CD4-positive, alpha-beta T cell treated with Interleukin-15 for 1 hour (primary cell): Measurements from ENCODE around the gene MYL5.
"Not testable (repeated sequence)": the region's sequence is repeated elsewhere in the genome, so short reads cannot be mapped to it uniquely, and the experiment has no call there.

ENCODE experiments used
- DNase-seq: peaks from one replicate; pipeline ENCODE4 v3.0.0-alpha.2; 2020

MYL5 gene

DNA sequence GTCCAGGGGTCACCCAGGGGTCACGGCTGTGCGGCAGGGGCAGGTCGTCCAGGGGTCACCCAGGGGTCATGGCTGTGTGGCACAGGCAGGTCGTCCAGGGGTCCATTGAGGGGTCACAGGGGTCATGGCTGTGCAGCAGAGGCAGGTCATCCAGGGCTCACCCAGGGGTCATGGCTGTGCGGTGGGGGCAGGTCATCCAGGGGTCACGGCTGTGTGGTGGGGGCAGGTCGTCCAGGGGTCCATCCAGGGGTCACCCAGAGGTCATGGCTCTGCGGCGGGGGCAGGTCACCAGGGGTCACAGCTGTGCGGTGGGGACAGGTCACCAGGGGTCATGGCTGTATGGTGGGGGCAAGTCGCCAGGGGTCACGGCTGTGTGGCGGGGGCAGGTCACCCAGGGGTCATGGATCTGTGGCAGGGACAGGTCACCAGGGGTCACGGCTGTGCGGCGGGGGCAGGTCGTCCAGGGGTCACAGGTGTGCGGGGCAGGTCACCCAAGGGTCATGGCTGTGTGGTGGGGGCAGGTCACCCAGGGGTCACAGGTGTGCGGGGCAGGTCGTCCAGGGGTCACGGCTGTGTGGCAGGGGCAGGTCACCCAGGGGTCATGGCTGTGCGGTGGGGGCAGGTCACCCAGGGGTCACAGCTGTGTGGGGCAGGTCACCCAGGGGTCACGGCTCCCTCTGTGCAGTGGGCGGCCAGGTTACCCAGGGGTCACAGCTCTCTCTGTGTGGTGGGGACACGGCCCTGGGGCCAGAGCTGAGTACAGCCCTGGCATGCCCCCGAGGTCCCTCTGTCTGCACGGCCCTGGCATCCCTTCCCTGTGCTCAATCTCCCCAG, 16.3 kb upstream of the MYL5 start:
- peak; percentile 11 for DNase-seq

DNA sequence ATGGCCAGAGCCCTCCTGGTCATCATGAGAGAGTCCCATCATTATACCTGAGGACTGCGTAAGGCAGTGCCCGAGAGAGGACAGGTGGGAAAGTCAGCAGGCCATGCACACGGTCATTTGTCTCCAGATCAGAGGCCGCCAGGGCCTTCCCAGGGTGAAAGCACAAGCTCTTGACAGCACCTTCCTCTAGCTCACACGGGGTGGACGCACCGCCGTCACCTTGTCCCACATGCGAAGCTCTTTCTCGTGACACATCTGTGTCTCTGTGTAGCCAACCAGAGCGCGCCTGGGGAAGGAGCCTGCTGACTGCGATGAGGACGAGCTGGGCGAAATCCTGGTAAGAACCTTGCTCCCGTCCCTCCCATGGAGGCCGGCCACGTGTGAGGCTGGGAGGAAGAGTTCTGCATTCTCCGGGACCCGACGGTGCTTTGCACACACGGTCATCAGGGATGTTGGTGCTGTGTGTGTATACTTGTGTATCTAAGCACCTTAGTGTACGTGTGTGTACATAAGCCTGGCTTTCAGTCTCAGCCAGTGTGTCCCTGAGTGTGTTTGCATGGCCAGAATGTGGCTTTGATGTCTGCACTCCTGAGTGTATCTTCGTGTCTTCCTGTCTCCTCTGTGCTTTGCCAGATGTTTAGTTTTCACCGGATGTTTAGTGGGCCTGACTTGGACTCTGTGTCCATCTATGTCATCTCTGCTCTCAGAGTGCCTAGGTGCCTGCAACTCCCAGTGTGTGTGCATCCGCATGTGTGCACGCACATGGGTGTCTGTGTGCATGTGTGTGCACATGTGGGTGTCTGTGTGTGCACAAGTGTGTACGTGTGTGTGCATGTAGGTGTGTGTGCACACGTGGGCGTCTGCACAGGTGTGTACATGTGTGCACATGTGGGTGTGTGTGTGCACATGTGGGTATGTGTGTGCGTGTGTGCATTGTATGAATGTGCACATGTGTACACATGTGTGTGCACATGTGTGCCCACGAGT, 15.4 kb upstream of the MYL5 start:
- peak; percentile 10 for DNase-seq

DNA sequence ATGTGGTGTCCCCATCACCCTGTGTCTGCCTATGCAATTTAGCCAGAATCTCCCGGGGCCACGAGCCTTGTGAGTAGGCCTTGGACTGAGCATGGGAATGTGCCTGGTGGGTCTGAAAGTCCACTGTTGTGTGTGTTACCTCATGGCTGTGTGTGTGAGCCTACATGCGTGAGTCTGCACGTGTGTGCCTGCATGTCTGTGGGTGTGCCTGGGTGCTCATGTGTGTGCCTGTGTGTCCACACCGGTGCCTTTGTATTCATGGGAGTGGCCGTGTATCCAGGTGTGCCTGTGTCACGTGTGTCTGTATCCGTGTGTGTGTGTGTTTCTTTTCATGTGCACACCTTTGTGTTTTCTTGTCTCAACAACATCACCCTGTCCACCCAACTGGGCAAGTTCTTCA, 14.5 kb upstream of the MYL5 start:
- peak; percentile 4 for DNase-seq

DNA sequence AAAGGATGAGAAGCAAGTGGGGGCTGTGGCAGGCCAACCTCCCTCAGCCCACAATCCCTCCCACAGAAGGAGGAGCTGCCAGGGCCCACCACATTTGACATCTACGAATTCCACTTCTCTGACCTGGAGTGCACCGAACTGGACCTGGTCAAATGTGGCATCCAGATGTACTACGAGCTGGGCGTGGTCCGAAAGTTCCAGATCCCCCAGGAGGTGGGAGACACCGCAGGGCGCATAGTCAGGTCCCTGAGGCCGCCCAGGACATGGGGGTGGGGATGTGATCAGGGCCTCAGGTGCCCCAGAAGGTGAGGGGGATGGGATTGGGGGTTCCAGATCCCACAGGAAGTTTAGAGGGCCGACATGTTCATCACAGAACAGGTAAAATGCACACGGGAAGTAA, 13.9 kb upstream of the MYL5 start:
- peak; percentile 0 for DNase-seq

DNA sequence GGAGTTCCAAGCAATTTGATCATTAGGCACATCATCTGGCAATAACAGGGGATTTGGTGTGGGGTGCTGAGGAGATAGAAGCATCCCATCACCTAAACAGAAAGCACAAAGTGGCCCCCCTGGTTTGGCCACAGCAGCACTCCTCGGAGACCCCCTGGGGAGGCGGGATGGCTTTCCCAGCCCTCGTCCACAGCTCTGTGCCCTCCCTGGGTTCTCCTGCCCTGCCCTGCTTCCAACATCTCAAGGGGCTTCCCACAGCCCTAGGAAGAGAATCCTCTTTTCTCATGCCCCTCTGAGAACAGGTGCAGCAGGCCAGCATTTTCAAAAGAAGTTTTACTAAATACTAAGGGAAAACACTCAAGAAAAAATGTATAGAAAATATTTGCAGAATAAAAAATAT, 13.1 kb upstream of the MYL5 start:
- peak; percentile 11 for DNase-seq

DNA sequence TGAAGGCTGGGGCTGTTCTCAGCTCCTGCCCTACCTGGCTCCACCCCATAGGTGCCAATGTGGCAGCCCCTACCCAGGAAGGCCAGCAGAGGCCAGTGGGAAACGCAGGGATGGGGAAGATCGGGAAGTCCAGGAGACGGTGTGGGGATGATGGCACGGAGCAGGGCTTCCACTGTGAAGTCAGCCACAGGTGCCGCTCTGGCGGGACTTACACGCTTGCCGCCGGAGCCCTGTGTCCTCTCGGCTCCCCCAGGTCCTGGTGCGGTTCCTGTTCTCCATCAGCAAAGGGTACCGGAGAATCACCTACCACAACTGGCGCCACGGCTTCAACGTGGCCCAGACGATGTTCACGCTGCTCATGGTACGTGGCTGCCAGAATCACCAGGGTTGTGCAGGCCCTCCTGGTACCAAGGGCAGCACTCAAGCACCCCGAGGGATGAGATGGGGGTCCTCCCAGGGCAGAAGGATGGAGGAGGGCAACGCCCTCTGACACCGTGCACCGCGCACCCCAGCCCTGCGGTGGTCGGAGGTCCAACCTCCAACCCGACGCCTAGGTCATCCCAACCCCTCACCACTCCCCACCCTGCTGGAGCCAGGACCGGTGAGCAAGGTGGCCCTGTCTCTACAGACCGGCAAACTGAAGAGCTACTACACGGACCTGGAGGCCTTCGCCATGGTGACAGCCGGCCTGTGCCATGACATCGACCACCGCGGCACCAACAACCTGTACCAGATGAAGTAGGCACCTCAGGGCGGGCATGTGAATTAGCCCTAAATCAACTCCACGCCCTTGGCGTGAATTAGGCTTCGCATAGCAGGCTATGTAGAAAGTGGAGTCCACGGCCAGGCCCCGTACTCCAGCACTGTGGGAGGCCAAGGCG, 12.2 kb upstream of the MYL5 start:
- peak; percentile 16 for DNase-seq

DNA sequence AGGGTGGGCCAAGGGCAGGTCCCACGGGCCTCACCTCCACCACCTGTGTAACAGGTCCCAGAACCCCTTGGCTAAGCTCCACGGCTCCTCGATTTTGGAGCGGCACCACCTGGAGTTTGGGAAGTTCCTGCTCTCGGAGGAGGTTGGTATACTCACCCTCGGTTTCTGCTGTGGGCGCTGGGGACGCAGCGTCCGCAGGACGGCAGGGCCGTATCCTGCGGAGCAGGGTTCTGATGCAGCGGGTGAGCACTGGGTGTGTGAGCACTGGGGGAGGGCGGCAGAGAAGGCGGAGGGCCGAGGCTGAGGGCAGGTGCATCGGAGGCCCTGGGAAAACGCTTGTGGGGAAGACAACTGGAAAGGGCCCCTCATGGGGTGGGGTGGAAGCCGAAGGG, 11.3 kb upstream of the MYL5 start:
- DNase-seq, result peak; percentile 14

DNA sequence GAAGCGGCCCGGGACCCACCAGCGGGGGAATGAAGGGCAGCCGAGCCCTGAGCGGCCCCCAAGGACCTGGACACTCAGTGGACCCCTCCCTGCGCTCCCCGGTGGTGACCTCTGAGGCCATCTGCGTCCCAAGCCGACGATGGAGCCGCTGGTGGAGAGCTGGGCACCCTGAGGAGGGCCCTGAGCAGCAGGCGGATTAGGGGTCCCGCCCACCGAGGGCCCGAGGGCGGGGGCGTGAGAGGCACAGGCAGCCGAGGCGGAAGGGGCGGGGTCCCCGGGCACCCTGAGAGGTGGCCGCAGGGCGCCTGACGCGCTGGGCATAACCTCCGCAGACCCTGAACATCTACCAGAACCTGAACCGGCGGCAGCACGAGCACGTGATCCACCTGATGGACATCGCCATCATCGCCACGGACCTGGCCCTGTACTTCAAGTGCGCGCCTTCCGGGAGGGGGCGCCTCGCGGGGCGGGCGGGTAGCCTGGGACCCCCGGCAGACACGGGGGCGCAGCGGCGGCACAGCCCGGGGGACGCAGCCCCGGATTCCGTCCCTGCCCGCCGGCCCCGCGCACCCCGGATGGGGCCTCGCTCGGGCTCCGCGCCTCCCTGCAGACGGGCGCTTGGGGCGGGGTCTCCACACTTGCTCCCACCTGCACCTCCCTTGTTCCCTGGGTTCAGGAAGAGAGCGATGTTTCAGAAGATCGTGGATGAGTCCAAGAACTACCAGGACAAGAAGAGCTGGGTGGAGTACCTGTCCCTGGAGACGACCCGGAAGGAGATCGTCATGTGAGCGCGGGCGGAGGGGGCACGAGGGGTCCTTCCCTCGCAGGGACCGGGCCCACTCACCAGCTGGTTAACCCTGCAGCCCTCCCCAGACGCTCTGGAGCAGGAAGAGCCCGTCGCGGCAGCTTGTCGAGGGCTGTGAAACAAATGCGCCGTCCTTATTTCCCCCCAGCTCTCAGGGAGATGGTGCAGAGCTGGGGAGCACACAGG, 10.6 kb upstream of the MYL5 start:
- peak; percentile 79 for DNase-seq

DNA sequence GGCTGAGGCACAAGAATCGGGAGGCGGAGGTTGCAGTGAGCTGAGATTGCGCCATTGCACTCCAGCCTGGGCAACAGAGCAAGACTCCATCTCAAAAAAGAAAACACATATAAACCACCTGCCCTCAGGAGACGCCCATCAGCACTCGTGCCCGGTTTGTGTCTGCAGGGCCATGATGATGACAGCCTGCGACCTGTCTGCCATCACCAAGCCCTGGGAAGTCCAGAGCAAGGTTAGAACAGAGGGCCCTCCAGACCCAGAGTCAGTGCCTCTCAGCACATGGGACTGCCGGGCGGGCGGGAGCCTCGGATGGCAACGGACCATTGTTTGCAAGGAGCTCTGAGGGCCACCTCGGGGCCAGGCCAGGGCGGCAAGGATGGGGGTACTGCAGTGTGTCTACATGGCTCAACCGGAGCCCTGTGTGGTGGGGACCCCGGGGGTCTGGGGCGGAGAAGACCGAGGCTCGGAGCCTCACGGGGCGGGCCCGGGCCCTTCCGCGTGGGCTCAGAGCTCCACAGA, 9.6 kb upstream of the MYL5 start:
- DNase-seq, result peak; percentile 13

DNA sequence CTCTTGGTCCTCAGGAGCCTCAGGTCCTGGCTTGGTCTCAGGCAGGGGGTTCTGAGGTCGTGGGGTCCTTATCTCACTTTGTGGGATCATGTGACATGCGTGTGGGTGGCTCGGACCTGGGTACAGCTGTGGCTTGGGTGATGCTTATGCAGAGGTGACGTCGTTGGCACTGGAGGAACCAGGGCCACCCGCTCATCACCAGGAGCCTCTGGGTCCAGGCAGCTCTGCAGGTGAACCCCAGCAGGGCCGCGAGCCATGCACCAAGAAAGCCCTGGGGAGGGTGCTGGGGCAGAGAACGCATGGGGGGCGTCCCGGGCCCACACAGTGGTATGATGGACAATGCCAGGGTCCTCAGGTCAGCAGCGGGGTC, 9.0 kb upstream of the MYL5 start:
- peak; percentile 10 for DNase-seq

DNA sequence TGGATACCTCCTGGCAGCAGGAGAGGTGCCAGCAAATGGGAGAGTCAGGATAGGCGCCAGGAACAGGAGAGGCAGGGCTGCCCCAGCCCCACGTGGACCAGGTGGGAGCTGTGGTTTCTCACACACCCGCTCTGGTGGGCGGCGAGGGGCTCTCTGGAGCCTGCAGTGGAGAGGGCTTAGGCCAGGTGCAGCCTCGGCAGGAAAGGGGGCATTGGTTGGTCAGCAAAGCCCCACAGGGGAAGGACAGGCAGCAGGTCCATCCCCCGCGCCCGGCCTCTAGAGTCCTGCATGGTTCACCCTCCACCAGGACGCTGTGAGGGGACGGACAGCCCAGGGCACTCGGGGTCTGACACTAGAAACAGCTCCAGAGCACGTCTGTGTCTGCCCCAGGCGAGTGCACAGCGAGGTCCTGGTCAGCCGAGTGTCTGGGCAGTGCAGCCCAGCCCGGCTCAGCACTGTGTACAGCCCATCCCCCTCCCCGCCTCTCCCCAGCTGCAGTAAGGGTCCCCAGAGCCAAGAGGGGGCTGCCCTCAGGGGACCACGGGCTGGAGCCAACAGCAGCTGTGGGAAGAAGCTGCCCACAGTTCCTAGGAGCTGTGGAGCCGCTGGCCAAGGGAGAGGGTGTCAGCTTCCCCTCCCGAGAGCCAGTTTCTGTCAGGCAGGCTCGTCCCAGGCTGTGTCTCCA, 8.4 kb upstream of the MYL5 start:
- no peak for DNase-seq

DNA sequence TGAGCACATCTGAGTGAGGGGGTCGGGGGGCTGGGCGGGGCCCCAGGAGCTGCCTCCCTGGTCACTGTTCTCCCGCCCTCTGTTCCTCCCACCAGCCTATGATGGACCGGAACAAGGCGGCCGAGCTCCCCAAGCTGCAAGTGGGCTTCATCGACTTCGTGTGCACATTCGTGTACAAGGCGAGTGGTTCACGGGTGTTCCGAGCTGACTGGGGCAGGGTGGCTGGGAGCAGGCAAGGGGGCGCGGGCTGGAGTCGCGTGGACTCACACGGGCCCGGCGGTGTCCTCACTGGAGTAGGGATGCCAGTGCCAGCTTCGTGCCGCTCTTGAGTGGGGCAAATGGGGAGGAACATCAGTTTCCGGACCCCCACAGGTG, 7.9 kb upstream of the MYL5 start:
- no peak for DNase-seq

DNA sequence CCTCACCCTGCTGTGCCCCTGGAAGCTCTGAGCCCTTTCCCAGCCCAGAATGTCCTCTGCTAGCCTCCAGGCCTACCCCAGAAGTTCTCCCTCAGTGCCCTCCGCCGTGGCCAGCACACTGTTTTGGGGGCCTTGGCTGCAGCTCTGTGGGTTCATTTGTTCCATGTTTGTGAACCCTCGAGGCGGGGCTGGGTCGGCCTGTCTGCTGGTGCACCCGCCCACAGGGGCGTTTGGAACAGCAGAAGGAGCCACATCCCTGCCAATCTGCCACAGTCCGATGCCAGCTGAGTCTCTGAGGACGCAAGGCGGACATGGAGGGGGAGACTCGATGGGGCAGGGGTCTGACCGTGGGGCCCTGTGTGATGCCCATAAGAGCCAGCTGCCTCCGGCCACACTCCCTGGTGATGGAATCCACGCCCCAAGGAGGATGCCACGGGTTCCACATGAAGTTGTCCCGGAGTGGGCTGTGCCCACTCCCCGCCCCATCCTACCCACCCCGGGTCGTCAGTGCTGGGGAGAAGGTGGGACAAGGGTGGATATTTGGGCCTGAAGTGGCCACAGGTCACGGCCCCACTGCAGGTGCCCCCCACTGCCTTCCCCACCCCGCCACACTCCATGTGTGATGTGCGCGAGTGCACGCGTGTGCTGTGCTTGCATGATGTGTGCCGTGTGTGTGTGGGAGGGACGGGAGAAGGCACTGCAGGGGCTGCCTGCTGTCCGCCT, 7.4 kb upstream of the MYL5 start:
- no peak for DNase-seq

DNA sequence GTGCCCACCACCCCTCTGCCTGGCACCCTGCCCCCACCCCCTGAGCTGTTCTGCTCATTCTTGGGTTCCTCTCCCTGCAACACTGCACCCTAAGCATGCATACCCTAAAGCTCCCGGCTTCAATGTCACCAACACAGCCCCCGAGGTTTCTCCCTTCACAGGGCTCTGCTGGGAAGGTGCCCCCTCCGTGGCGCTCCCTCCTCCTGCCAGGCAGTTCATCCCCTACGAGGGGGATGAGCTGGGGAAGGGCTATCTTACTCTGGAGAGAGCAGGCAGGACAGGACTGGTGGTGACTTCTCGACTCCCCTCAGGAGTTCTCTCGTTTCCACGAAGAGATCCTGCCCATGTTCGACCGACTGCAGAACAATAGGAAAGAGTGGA, 6.8 kb upstream of the MYL5 start:
- DNase-seq, result no peak

DNA sequence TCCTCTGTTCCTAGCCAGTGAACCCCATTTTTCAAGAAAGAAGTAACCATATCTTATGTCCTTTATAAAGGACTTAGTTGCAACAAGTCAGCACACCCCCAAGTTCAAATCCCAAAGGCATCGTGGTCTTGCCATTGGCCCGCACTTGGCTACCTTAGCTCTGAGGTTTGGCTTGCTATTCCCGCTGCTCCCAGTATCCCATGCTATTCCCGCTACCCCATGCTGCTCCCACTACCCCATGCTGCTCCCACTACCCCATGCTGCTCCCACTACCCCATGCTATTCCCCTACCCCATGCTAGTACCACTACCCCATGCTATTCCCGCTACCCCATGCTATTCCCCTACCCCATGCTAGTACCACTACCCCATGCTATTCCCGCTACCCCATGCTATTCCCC, 6.1 kb upstream of the MYL5 start:
- DNase-seq, result not testable (repeated sequence)

DNA sequence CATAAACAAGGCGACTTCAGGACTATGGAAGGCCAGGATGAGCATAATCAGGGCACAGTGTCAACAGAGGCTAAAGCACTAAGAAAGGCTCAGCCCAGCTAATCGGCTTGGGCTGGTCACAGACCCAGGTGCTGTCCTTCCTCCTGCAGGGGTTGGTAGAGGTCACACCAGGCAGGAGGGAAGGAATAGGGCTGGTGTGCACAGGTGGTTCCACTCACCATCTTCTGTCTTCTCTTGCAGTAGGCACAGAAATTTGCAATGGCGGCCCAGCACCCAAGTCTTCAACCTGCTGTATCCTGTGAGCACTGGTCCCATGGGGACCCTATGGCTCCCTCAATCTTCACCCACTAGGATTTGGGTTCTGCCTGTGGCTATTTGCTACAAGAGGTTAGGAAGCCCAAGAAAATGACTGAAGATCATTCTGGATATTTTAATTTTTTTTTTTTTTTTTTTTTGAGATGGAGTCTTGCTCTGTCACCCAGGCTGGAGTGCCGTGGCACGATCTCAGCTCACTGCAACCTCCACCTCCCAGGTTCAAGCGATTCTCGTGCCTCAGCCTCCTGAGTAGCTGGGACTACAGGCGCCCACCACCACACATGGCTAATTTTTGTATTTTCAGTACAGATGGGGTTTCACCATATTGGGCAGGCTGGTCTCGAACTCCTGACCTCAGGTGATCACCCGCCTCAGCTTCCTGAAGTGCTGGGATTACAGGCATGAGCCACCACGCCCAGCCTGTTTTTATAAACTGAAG, 4.4 kb upstream of the MYL5 start:
- DNase-seq, result not testable (repeated sequence)

DNA sequence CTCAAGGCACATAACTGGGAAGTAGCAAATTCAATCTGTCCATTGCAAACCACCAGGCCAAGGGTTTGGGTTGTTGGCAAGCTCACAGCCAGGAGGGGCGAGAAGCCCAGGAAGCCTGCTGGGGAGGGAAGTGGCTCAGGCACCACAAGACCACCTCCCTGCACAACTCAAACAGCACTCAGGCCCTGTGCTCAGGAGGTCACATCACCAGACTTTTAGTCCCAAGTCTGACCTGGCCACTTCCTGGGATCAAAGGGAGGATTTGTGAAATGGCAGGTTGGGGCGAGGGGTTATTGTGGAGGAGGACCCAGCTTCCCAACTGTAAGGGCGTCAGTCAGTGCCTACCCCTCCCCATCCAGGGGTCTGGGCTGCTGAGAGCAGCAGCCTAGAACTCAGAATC, 2.6 kb upstream of the MYL5 start:
- no peak for DNase-seq

DNA sequence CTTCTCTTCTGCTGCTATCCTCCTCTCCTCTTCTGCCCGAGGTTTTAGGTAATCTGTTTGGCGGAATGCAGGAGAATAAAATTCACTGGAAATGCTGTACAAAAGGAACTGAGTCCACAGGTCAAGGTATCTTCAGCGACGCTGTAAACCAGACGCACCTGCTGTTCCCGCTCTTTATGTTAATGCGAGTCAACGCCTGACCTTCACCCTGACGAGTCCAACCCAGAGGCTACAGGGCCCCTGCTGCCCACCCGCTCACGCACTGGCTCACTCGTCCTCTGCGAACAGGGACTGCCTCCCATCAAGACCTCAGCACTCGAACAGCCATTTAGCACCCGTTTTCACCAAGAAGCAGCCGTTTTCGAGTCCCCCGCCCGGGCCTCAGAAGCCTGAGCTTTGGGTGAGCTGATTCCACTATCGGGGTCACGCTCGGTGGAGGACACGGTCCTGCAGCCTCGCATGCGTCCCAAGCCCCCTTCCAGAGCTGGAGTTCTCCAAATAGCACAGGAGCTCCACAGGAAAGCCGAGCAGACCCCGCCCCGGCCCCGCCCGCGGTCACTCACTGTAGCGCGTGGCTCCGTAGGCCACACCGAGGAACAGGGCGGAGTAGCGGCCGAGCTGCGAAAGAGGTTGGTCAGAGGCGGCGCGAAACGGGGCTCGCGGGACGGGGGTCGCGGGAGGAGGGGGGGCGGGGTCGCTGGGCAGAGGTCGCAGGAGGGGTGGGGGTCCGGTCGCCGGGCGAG, 822 bp upstream of the MYL5 start:
- DNase-seq, result no peak
